H9 (cell line): ENCODE data around the gene DLGAP4. TPM values are rescaled to one million over a fixed set of nuclear protein-coding genes. Genes with fewer than 3 reads are reported as not detected.

Experiments
- DNase-seq: peaks from one replicate; pipeline ENCODE4 v3.0.0-alpha.2; 2017
- H2AFZ ChIP-seq: one replicate; pipeline ENCODE4 v1.6.1; 2013; ENCODE audit warnings: mild to moderate bottlenecking, low read length, control low read depth, moderate library complexity
- H2AK5ac ChIP-seq: 2 replicates; pipeline ENCODE4 v1.6.1; 2013; ENCODE audit warnings: low read length, control low read depth, mixed read lengths; ENCODE audit not compliant: insufficient read length
- H2BK120ac ChIP-seq: one replicate; pipeline ENCODE4 v1.6.1; 2013; ENCODE audit warnings: low read depth, mild to moderate bottlenecking, low read length, control low read depth, inconsistent platforms; ENCODE audit not compliant: poor library complexity, severe bottlenecking
- H2BK12ac ChIP-seq: 2 replicates; pipeline ENCODE4 v1.6.1; 2013; ENCODE audit warnings: low read length, control low read depth, mixed read lengths, low read depth; ENCODE audit not compliant: insufficient read length
- H2BK15ac ChIP-seq: 2 replicates; pipeline ENCODE4 v1.6.1; 2013; ENCODE audit warnings: low read depth, low read length, control low read depth
- H2BK20ac ChIP-seq: one replicate; pipeline ENCODE4 v1.6.1; 2013; ENCODE audit warnings: low read depth, mild to moderate bottlenecking, low read length, control low read depth, inconsistent platforms; ENCODE audit not compliant: poor library complexity, severe bottlenecking
- H2BK5ac ChIP-seq: 2 replicates; pipeline ENCODE4 v1.6.1; 2013; ENCODE audit warnings: low read length, control low read depth, mixed read lengths; ENCODE audit not compliant: insufficient read length
- H3K14ac ChIP-seq: 2 replicates; pipeline ENCODE4 v1.6.1; 2013; ENCODE audit warnings: low read length, control low read depth; ENCODE audit not compliant: insufficient read depth
- H3K18ac ChIP-seq: 2 replicates; pipeline ENCODE4 v1.6.1; 2013; ENCODE audit warnings: low read depth, mild to moderate bottlenecking, mixed read lengths, low read length, control low read depth; ENCODE audit not compliant: insufficient read length
- H3K23ac ChIP-seq: 2 replicates; pipeline ENCODE4 v1.6.1; 2013; ENCODE audit warnings: low read length, control low read depth, mixed read lengths, low read depth; ENCODE audit not compliant: insufficient read length
- H3K23me2 ChIP-seq: 2 replicates; pipeline ENCODE4 v1.6.1; 2013; ENCODE audit warnings: low read depth, mild to moderate bottlenecking, mixed read lengths, low read length, control low read depth; ENCODE audit not compliant: insufficient read length, poor library complexity, severe bottlenecking
- H3K27ac ChIP-seq: 2 replicates; pipeline ENCODE4 v1.5.1; 2013; ENCODE audit warnings: low read length, control low read depth, mixed read lengths, low read depth; ENCODE audit not compliant: insufficient read length
- H3K27me3 ChIP-seq: 2 replicates; pipeline ENCODE4 v1.6.1; 2013; ENCODE audit warnings: low read length, control low read depth, inconsistent platforms; ENCODE audit not compliant: insufficient read depth
- H3K4ac ChIP-seq: 2 replicates; pipeline ENCODE4 v1.6.1; 2013; ENCODE audit warnings: low read depth, mild to moderate bottlenecking, control low read depth, inconsistent platforms, low read length, moderate library complexity
- H3K4me1 ChIP-seq: 2 replicates; pipeline ENCODE4 v1.6.1; 2013; ENCODE audit warnings: low read length, control low read depth, inconsistent platforms; ENCODE audit not compliant: insufficient read depth
- H3K4me2 ChIP-seq: 2 replicates; pipeline ENCODE4 v1.6.1; 2013; ENCODE audit warnings: low read length, control low read depth, mixed read lengths; ENCODE audit not compliant: insufficient read length, insufficient read depth
- H3K56ac ChIP-seq: 2 replicates; pipeline ENCODE4 v1.6.1; 2013; ENCODE audit warnings: low read depth, mild to moderate bottlenecking, mixed read lengths, low read length, control low read depth; ENCODE audit not compliant: insufficient read length
- H3K79me1 ChIP-seq: 2 replicates; pipeline ENCODE4 v1.6.1; 2013; ENCODE audit warnings: low read depth, mild to moderate bottlenecking, moderate library complexity, low read length, control low read depth, inconsistent platforms; ENCODE audit not compliant: insufficient read depth, poor library complexity, severe bottlenecking
- H3K79me2 ChIP-seq: 2 replicates; pipeline ENCODE4 v1.6.1; 2013; ENCODE audit warnings: low read length, control low read depth, inconsistent platforms; ENCODE audit not compliant: insufficient read depth
- H3K9ac ChIP-seq: 2 replicates; pipeline ENCODE4 v1.6.1; 2013; ENCODE audit warnings: low read length, control low read depth, mixed read lengths; ENCODE audit not compliant: insufficient read length; ENCODE audit errors: extremely low read depth
- H3K9me3 ChIP-seq: one replicate; pipeline ENCODE4 v1.6.1; 2013; ENCODE audit warnings: low read depth, low read length, inconsistent platforms; ENCODE audit not compliant: control insufficient read depth
- H3T11ph ChIP-seq: one replicate; pipeline ENCODE4 v1.6.1; 2013; ENCODE audit warnings: mild to moderate bottlenecking, low read length, control low read depth, inconsistent platforms
- H4K20me1 ChIP-seq: one replicate; pipeline ENCODE4 v1.6.1; 2013; ENCODE audit not compliant: control insufficient read depth, insufficient read length, insufficient read depth
- H4K5ac ChIP-seq: 2 replicates; pipeline ENCODE4 v1.6.1; 2013; ENCODE audit warnings: low read depth, mild to moderate bottlenecking, mixed read lengths, low read length, control low read depth; ENCODE audit not compliant: insufficient read length
- H4K8ac ChIP-seq: replicated peaks from 2 replicates; pipeline ENCODE4 v1.6.1; 2013; ENCODE audit warnings: low read length, control low read depth, mixed read lengths, low read depth; ENCODE audit not compliant: insufficient read length
- H4K91ac ChIP-seq: 2 replicates; pipeline ENCODE4 v1.6.1; 2013; ENCODE audit warnings: low read depth, mild to moderate bottlenecking, moderate library complexity, mixed read lengths, low read length, control low read depth; ENCODE audit not compliant: insufficient read length
- H3K27ac Mint-ChIP-seq, 3 experiments: 2 replicates in 2 of 3; 3 replicates in 1 of 3; pipeline ENCODE4 v1.8.0; 2020 to 2021; ENCODE audit warnings: mixed read lengths in 3 of 3, mild to moderate bottlenecking in 1 of 3, moderate library complexity in 1 of 3
- H3K27me3 Mint-ChIP-seq: 2 replicates; pipeline ENCODE4 v1.8.0; 2021; ENCODE audit warnings: low read depth, mild to moderate bottlenecking, moderate library complexity, mixed read lengths
- H3K36me3 Mint-ChIP-seq, 3 experiments: 2 replicates in 2 of 3; 3 replicates in 1 of 3; pipeline ENCODE4 v1.8.0; 2020 to 2021; ENCODE audit warnings: low read depth in 3 of 3, mixed read lengths in 3 of 3; ENCODE audit not compliant: insufficient read depth in 1 of 3
- H3K4me1 Mint-ChIP-seq, 2 experiments: 2 replicates each; pipeline ENCODE4 v1.8.0; 2020; ENCODE audit warnings: mixed read lengths in 2 of 2
- H3K4me3 Mint-ChIP-seq, 2 experiments: 2 replicates in 1 of 2; 3 replicates in 1 of 2; pipeline ENCODE4 v1.8.0; 2020 to 2021; ENCODE audit warnings: mild to moderate bottlenecking in 2 of 2, mixed read lengths in 2 of 2, moderate library complexity in 1 of 2
- H3K9me3 Mint-ChIP-seq, 2 experiments: 2 replicates in 1 of 2; 3 replicates in 1 of 2; pipeline ENCODE4 v1.8.0; 2020; ENCODE audit warnings: mild to moderate bottlenecking in 2 of 2, mixed read lengths in 2 of 2, moderate library complexity in 1 of 2
- CTCF ChIP-seq: fragments of 200-600 bp; sonication (generic); conservative IDR thresholded peaks from 3 replicates; pipeline ENCODE4 v1.8.0; 2021; ENCODE audit warnings: antibody characterized with exemption, mild to moderate bottlenecking
- WGBS: extraction: QIAGEN DNeasy Blood & Tissue Kit; methylation state at CpG from one replicate; pipeline ENCODE4 v1.1.7; 2013; ENCODE audit warnings: missing lambda C conversion rate, low lambda C conversion rate, mixed read lengths; ENCODE audit not compliant: insufficient read length; ENCODE audit errors: extremely low coverage; 5-methylcytosine and 5-hydroxymethylcytosine counted together
- total RNA-seq: library from RNA; stranded (reverse); gene quantifications from 2 replicates; pipeline ENCODE4 v1.2.1, GENCODE V29; 2021

DLGAP4 gene
- total RNA-seq, 1 experiment from 2014 or later, result 48.0 TPM

GRCh38 chr20:36523341-36523740, 217.2 kb downstream of the DLGAP4 start:
- Histone ChIP-seq H2BK12ac (no peak overlapping the region), H4K91ac (no peak overlapping the region), H3K9me3 (no peaks in the 10 kb centered on the region), H3K56ac (no peak overlapping the region), H3K9ac (no peak overlapping the region), H3K4me2 (no peak overlapping the region), H3K27ac (no peak overlapping the region), H4K8ac (no peak overlapping the region), H3K14ac (no peak overlapping the region), H2BK120ac (no peak overlapping the region), H4K20me1 (no peaks in the 10 kb centered on the region), H3K4me1 (no peaks in the 10 kb centered on the region), H2AK5ac (no peak overlapping the region), H3K23ac (no peak overlapping the region), H3K79me2 (no peaks in the 10 kb centered on the region), H3K4ac (no peak overlapping the region), H3K27me3 (no peaks in the 10 kb centered on the region), H3K23me2 (no peaks in the 10 kb centered on the region), H2BK5ac (no peak overlapping the region), H3K18ac (no peak overlapping the region), H3K79me1 (no peaks in the 10 kb centered on the region), H2BK15ac (no peak overlapping the region), H3T11ph (no peak overlapping the region), H4K5ac (no peak overlapping the region), H2BK20ac (no peak overlapping the region), H2AFZ (no peak overlapping the region)
- Mint-ChIP-seq H3K9me3 (no peaks in the 10 kb centered on the region), H3K4me3 (no peak overlapping the region), H3K36me3 (peaks cover 16 to 59% (median 49%) of the 10 kb centered on the region in 3 experiments), H3K27ac (no peak overlapping the region), H3K27me3 (no peaks in the 10 kb centered on the region; the same call in 1 of the 2 replicates), H3K4me1 (peaks cover 0 to 3% of the 10 kb centered on the region in 2 experiments; a peak in 2 of 4 replicates)
- WGBS, result no CpG with 5 or more reads among the region's 3 CpGs
- DNase-seq, result no peak
- TF ChIP-seq CTCF, result no peak
